Suprapubic skin (tissue), 4 donors: Measurements from ENCODE around the gene CSRP1. TPM values are rescaled to one million over a fixed set of nuclear protein-coding genes. Genes with fewer than 3 reads are reported as not detected.

Source experiments
- DNase-seq, 2 donors: peaks; one replicate each; pipeline ENCODE4 v3.0.0-alpha.2; 2019; ENCODE audit warnings: low spot score in 2 of 2
- H3K27ac ChIP-seq: fragments of 200-600 bp; sonication (generic); one replicate; pipeline ENCODE4 v1.5.1; 2019
- H3K27me3 ChIP-seq: fragments of 200-600 bp; sonication (generic); one replicate; pipeline ENCODE4 v1.5.1; 2019
- H3K36me3 ChIP-seq: fragments of 200-600 bp; sonication (generic); one replicate; pipeline ENCODE4 v1.5.1; 2019
- H3K4me1 ChIP-seq: fragments of 200-600 bp; sonication (generic); one replicate; pipeline ENCODE4 v1.5.1; 2019
- H3K4me3 ChIP-seq: fragments of 200-600 bp; sonication (generic); one replicate; pipeline ENCODE4 v1.5.1; 2019; ENCODE audit warnings: mild to moderate bottlenecking
- H3K9me3 ChIP-seq: fragments of 200-600 bp; sonication (generic); one replicate; pipeline ENCODE4 v1.5.1; 2019
- EP300 ChIP-seq: sonication (generic); formaldehyde crosslinking; IDR thresholded peaks from one replicate; pipeline ENCODE4 v1.6.1; 2017; ENCODE audit warnings: antibody characterized with exemption
- POLR2A ChIP-seq, 2 donors: fragments of 450-650 bp; IDR thresholded peaks; one replicate each; pipeline ENCODE4 v1.6.1; 2017; ENCODE audit warnings: antibody characterized with exemption in 2 of 2, mild to moderate bottlenecking in 2 of 2, moderate library complexity in 2 of 2
- POLR2AphosphoS5 ChIP-seq, 3 donors: sonication (generic); formaldehyde crosslinking; IDR thresholded peaks; one replicate each; pipeline ENCODE4 v1.6.1; 2017; ENCODE audit warnings: antibody characterized with exemption in 3 of 3
- WGBS: methylation state at CpG from one replicate; pipeline ENCODE4 v1.1.5; 2018; 5-methylcytosine and 5-hydroxymethylcytosine counted together
- total RNA-seq, 4 donors: library from RNA; depleted of rRNA; stranded (reverse); fragments of >200 nt; gene quantifications; one replicate each; pipeline ENCODE4 v1.1.0, GENCODE V29; 2016
- TF ChIP-seq, protein P1 (sequence below), 2 donors: fragments of 200-600 bp in 1 of 2; fragments of 450-650 bp in 1 of 2; sonication (generic) in 1 of 2; IDR thresholded peaks; one replicate each; pipeline ENCODE4 v1.5.1; 2016 to 2019; ENCODE audit warnings: antibody characterized with exemption in 2 of 2, mild to moderate bottlenecking in 1 of 2, moderate library complexity in 1 of 2

Gene CSRP1
- total RNA-seq, 4 donors from 2014 or later: 379 to 436 (median 414) TPM

DNA sequence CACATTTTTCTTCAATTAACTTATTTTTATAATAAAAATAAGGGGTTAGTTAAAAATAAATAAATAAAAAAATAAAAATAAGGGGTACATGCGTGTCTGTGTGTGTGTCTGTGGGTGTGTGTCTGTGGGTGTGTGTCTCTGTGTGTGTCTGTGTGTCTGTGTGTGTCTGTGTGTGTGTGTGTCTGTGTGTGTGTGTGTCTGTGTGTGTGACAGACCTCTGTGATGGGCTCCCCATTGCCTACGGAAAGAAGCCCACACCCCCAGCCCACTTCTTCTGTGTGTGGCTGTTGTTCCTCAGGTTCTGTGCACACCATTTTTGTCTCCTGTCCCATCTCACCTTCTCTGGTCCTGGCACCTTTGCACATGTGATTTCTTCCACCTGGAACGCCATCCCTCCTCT lies 47.9 kb downstream of the CSRP1 start:
- H3K4me1 ChIP-seq: peaks cover 63% of the 10 kb centered on the region
- WGBS: 88% methylated on average over 3 of the region's 3 CpGs
- DNase-seq: peak in 1 of 2 donors; percentile 43
- no peaks in the 10 kb centered on the region for H3K36me3 ChIP-seq
- TF ChIP-seq EP300: no peak
- no peak for TF ChIP-seq POLR2A (IDR thresholded peaks at IDR 0.05)
- TF ChIP-seq POLR2AphosphoS5 (IDR thresholded peaks at IDR 0.05): no peak
- TF ChIP-seq, protein P1, sequence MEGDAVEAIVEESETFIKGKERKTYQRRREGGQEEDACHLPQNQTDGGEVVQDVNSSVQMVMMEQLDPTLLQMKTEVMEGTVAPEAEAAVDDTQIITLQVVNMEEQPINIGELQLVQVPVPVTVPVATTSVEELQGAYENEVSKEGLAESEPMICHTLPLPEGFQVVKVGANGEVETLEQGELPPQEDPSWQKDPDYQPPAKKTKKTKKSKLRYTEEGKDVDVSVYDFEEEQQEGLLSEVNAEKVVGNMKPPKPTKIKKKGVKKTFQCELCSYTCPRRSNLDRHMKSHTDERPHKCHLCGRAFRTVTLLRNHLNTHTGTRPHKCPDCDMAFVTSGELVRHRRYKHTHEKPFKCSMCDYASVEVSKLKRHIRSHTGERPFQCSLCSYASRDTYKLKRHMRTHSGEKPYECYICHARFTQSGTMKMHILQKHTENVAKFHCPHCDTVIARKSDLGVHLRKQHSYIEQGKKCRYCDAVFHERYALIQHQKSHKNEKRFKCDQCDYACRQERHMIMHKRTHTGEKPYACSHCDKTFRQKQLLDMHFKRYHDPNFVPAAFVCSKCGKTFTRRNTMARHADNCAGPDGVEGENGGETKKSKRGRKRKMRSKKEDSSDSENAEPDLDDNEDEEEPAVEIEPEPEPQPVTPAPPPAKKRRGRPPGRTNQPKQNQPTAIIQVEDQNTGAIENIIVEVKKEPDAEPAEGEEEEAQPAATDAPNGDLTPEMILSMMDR (IDR thresholded peaks at IDR 0.05): no peak
- no peaks in the 10 kb centered on the region for H3K9me3 ChIP-seq
- H3K27ac ChIP-seq: no peak overlapping the region
- H3K27me3 ChIP-seq: no peaks in the 10 kb centered on the region
- no peak overlapping the region for H3K4me3 ChIP-seq

DNA sequence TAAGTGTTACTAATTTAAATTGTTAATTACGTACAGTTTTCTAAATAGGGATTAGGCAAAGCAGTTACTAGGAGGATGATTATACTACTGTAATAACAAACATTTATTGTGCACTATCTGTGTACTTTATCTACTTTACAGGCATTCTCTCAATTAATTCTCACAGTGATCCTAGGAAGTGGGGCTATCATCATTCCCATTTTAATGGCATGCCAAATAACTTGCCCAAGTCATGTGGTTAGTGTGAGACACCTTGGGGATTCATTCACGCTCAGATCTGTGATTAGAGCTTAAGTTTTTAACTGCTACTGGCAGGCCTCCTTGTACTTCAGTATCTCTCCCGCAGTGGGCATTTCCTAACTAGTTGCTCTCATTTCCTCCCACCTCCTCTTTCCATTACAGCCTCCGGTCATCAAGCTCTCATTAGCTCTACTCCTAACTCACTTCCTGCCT lies 49.4 kb downstream of the CSRP1 start:
- TF ChIP-seq, protein P1 (IDR thresholded peaks at IDR 0.05): no peak
- TF ChIP-seq POLR2AphosphoS5 (IDR thresholded peaks at IDR 0.05): no peak
- TF ChIP-seq POLR2A (IDR thresholded peaks at IDR 0.05): no peak
- no peaks in the 10 kb centered on the region for H3K27me3 ChIP-seq
- H3K4me3 ChIP-seq: no peak overlapping the region

DNA sequence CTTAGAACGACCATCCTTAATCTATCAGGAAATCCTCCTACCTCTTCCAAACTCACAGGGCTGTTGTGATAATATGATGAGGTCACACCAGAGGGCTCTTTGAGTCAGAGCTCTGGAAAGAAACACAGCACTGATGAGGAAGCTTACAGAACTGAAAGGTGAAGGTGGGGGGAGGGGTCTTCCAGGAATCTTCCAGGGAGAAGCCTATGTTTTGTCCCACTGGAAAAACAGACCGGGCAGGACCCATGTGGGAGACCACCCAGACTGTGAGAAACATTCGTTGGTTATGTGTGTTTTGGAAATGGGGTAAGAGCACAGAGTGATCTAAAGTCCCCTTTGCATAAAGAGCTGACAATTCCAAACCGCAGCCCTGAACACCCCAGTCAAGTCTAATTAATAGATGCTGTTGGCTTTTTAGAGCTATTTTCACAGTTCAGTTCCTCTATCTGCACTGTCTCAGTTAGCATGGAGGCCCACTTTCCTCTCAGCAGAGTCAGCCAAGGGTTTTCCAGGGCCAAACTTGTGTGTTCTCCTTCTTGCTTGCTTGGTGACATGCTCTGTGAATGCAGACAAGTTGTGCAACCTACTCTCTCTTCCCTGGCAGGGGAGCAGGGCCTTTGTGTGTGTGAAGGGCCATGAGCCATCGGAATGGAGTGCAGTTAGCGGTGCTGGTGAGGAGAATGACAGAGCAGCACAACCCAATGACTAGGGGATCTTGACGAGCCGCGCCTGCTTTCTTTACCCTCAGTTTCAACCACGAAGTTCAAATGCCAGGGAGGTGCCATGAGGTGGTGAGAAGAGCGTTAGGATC lies 50.2 kb downstream of the CSRP1 start:
- TF ChIP-seq POLR2A (IDR thresholded peaks at IDR 0.05): no peak
- TF ChIP-seq, protein P1 (IDR thresholded peaks at IDR 0.05): no peak
- TF ChIP-seq POLR2AphosphoS5 (IDR thresholded peaks at IDR 0.05): peak in 2 of 3 donors; percentile 44 to 78
- Histone ChIP-seq H3K9me3 (no peaks in the 10 kb centered on the region), H3K4me3 (no peak overlapping the region), H3K27ac (peak overlapping the region; percentile 81), H3K27me3 (no peaks in the 10 kb centered on the region), H3K36me3 (no peaks in the 10 kb centered on the region), H3K4me1 (peaks cover 48% of the 10 kb centered on the region)
- 56% methylated on average over 10 of the region's 11 CpGs for WGBS
- DNase-seq: peak in 1 of 2 donors; percentile 90

More for the DNA sequence above, 49.4 kb downstream of the CSRP1 start:
- Histone ChIP-seq H3K9me3 (no peaks in the 10 kb centered on the region), H3K36me3 (no peaks in the 10 kb centered on the region), H3K4me1 (peaks cover 56% of the 10 kb centered on the region), H3K27ac (peak overlapping the region; percentile 81)
- DNase-seq: no peak
- 41% methylated on average over 4 of the region's 4 CpGs for WGBS

DNA sequence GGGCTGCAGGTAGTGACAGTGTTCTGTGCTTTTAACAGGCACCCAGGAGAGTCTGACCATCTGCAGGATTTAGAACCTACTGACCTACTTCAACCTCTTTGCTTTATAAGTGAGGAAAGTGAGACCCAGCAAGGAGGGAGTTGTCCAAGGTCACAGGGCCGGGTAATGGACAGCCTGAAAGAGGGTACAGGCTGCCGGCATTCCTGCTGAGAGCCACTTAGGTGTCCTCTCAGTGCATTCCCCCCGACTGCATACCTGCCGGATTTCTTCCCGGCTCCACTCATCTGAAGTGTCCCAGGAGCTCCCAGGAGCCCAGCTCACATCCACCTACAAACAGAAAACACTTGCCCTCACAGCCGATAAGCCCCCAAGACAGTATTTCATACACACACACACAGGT lies 51.8 kb downstream of the CSRP1 start:
- no peak overlapping the region for H3K27ac ChIP-seq
- no peaks in the 10 kb centered on the region for H3K36me3 ChIP-seq
- 86% methylated on average over 6 of the region's 6 CpGs for WGBS
- H3K4me1 ChIP-seq: peaks cover 44% of the 10 kb centered on the region
- TF ChIP-seq POLR2AphosphoS5 (IDR thresholded peaks at IDR 0.05) (no peak), EP300 (no peak), POLR2A (IDR thresholded peaks at IDR 0.05) (no peak)
- TF ChIP-seq, protein P1 (IDR thresholded peaks at IDR 0.05): no peak
- no peaks in the 10 kb centered on the region for H3K27me3 ChIP-seq
- no peak for DNase-seq
- H3K9me3 ChIP-seq: no peaks in the 10 kb centered on the region
- no peak overlapping the region for H3K4me3 ChIP-seq

DNA sequence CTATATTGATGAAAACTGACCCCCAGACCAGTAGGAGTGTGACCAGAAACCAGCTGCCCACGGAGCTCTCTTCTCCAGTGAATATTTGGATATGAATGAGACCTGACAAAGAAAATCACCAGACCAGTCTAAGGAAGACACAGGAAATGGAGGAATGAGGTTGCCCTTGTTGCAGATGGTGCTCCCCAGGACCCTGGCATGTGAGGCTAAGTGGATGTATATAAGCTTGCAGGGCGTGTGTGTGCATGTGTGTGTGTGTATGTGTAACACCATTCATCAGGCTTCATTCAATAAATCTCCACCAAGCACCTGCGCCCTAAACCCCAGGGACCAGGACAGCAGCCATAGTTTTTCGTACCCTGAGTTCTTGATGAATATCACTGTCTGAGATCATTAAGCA lies 52.3 kb downstream of the CSRP1 start:
- Histone ChIP-seq H3K27ac (no peak overlapping the region), H3K4me1 (peaks cover 45% of the 10 kb centered on the region), H3K4me3 (no peak overlapping the region), H3K9me3 (no peaks in the 10 kb centered on the region), H3K27me3 (no peaks in the 10 kb centered on the region), H3K36me3 (no peaks in the 10 kb centered on the region)
- no peak for DNase-seq
- WGBS: 76% methylated on average over 4 of the region's 4 CpGs
- no peak for TF ChIP-seq EP300
- TF ChIP-seq, protein P1 (IDR thresholded peaks at IDR 0.05): no peak
- no peak for TF ChIP-seq POLR2AphosphoS5 (IDR thresholded peaks at IDR 0.05)
- no peak for TF ChIP-seq POLR2A (IDR thresholded peaks at IDR 0.05)
